GM12878 (cell line): ENCODE results near the gene AGGF1.

Experiments
- CTCF ChIP-seq, 3 experiments: IDR thresholded peaks in 2 of 3; conservative IDR thresholded peaks in 1 of 3; 2 replicates each; pipeline ENCODE4 v1.5.1; 2011; ENCODE audit warnings: low read depth in 3 of 3, low read length in 3 of 3, mild to moderate bottlenecking in 3 of 3, control low read depth in 2 of 3, moderate library complexity in 2 of 3, inconsistent platforms in 1 of 3, mixed read lengths in 1 of 3; ENCODE audit not compliant: control insufficient read depth in 2 of 3, insufficient read depth in 1 of 3; ENCODE audit errors: extremely low read depth in 1 of 3
- EP300 ChIP-seq, 2 experiments: fragments of 150-350 bp in 1 of 2; IDR thresholded peaks; 2 replicates each; pipeline ENCODE4 v1.6.1; 2011 to 2012; ENCODE audit warnings: low read depth in 2 of 2, low read length in 2 of 2, borderline replicate concordance in 1 of 2, improper control_type of control experiment in 1 of 2, inconsistent platforms in 1 of 2; ENCODE audit not compliant: control insufficient read depth in 1 of 2
- ETV6 ChIP-seq, 2 experiments: fragments of 450-650 bp in 1 of 2; IDR thresholded peaks in 1 of 2; conservative IDR thresholded peaks in 1 of 2; 2 replicates each; pipeline ENCODE4 v1.6.1; 2014; ENCODE audit warnings: antibody characterized with exemption in 1 of 2, borderline replicate concordance in 1 of 2, low read depth in 1 of 2, mild to moderate bottlenecking in 1 of 2, moderate library complexity in 1 of 2
- EZH2 ChIP-seq: IDR thresholded peaks from 2 replicates; pipeline ENCODE4 v1.6.1; 2012; ENCODE audit warnings: low read depth, mild to moderate bottlenecking, control low read depth, inconsistent platforms, low read length, borderline replicate concordance; ENCODE audit not compliant: control insufficient read depth
- JUNB ChIP-seq: IDR thresholded peaks from 2 replicates; pipeline ENCODE4 v1.6.1; 2016; ENCODE audit warnings: antibody characterized with exemption, mild to moderate bottlenecking
- MYC ChIP-seq: IDR thresholded peaks from 2 replicates; pipeline ENCODE4 v1.6.1; 2011; ENCODE audit warnings: mild to moderate bottlenecking, low read length, moderate library complexity, inconsistent platforms; ENCODE audit not compliant: insufficient read depth, insufficient replicate concordance, insufficient read length, severe bottlenecking
- PAX5 ChIP-seq: IDR thresholded peaks from 2 replicates; pipeline ENCODE4 v1.6.1; 2011; ENCODE audit warnings: low read depth, low read length, borderline replicate concordance
- POLR2A ChIP-seq: IDR thresholded peaks from 2 replicates; pipeline ENCODE4 v1.6.1; 2011; ENCODE audit warnings: low read depth, mild to moderate bottlenecking, low read length
- POLR2AphosphoS5 ChIP-seq: IDR thresholded peaks from 2 replicates; pipeline ENCODE4 v1.6.1; 2011; ENCODE audit warnings: mild to moderate bottlenecking, low read length, inconsistent platforms
- RFX5 ChIP-seq: IDR thresholded peaks from 2 replicates; pipeline ENCODE4 v1.6.1; 2011; ENCODE audit warnings: low read depth, low read length, improper control_type of control experiment
- SMARCA5 ChIP-seq: fragments of 450-650 bp; IDR thresholded peaks from 2 replicates; pipeline ENCODE4 v1.6.1; 2017; ENCODE audit warnings: mild to moderate bottlenecking
- ZBED1 ChIP-seq: IDR thresholded peaks from 2 replicates; pipeline ENCODE4 v1.6.1; 2016; ENCODE audit warnings: borderline replicate concordance
- ZSCAN29 ChIP-seq: fragments of 450-650 bp; IDR thresholded peaks from 2 replicates; pipeline ENCODE4 v1.6.1; 2017; ENCODE audit warnings: mild to moderate bottlenecking, moderate library complexity
- TF ChIP-seq, protein P1 (sequence below): IDR thresholded peaks from 2 replicates; pipeline ENCODE4 v1.6.1; 2011; ENCODE audit warnings: borderline replicate concordance, low read depth, mild to moderate bottlenecking, moderate library complexity, mixed read lengths, low read length; ENCODE audit not compliant: insufficient read depth; ENCODE audit errors: extremely low read length

DNA sequence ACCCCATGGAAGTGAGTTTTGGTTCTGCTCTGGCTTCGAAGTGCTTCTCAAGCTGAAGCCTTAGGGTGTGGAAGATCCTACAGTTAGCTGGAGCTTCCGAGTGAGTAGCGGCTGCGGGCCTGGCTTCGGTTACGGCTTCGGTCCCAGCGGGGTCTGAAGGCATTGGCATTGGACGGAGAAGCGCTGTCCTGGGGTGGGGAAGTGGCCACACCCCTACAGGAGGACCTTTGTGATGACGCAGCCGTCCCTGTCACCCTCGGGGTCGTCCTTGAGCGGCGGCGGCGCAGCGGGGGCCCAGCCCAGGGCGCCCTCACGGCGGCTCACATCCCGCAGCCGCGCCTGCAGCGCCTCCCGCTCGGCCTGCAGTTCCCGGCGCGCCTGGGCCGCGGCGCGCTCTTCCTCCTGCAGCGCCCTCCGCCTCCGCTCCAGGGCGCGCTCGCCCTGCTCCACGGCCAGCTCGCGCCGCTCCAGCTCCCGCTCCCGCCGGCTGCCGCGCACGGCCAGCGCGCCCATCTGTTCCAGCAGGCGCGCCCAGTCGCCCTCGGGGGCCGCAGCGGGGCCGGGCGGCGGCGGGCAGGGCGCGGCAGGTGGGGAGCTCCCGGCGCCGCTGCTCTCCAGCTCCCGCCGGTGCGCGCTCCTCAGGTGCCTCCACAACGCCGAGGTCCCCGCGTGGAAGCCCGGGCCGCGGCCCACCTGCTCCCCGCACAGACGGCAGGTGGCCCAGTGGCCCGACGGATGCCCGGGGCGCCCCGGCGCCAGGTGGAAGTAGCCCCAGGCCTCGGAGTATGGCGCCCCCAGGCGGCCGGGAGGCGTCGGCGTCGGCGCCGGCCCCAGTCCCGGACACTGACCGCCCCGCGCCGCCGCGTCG lies 47.0 kb downstream of the AGGF1 start:
- TF ChIP-seq JUNB (no peak), PAX5 (no peak), POLR2AphosphoS5 (no peak), ZSCAN29 (no peak), POLR2A (no peak), ETV6 (conservative IDR thresholded peaks at IDR 0.05 in 1 of 2, IDR thresholded peaks at IDR 0.05 in 1 of 2; ENCODE audit: borderline replicate concordance in 1 of 2, low read depth in 1 of 2) (no peak), MYC (no peak), RFX5 (no peak), CTCF (IDR thresholded peaks at IDR 0.05 in 2 of 3, conservative IDR thresholded peaks at IDR 0.05 in 1 of 3; ENCODE audit: control insufficient read depth in 2 of 3, extremely low read depth in 1 of 3, insufficient read depth in 1 of 3, low read depth in 3 of 3, low read length in 3 of 3) (peak; percentile 60 to 73 (median 66); a peak in 5 of 6 replicates), SMARCA5 (no peak), ZBED1 (no peak), EZH2 (no peak), EP300 (IDR thresholded peaks at IDR 0.05; ENCODE audit: borderline replicate concordance in 1 of 2, control insufficient read depth in 1 of 2, low read depth in 2 of 2, low read length in 2 of 2) (no peak)
- TF ChIP-seq, protein P1, sequence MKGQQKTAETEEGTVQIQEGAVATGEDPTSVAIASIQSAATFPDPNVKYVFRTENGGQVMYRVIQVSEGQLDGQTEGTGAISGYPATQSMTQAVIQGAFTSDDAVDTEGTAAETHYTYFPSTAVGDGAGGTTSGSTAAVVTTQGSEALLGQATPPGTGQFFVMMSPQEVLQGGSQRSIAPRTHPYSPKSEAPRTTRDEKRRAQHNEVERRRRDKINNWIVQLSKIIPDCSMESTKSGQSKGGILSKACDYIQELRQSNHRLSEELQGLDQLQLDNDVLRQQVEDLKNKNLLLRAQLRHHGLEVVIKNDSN, result no peak
